ENCODE data around the gene SLC2A10.
A peak's percentile ranks its signal among the peaks of the same experiment; 100 is the strongest.

The SLC2A10 gene

GRCh38 chr20:46773680-46774079 lies 64.2 kb downstream of the SLC2A10 start:
- ATAC-seq (ENCODE audit: low read depth): no peak
- no peak overlapping the region for H3K4me3 ChIP-seq (ENCODE audit: severe bottlenecking)
- H3K36me3 ChIP-seq (ENCODE audit: low read depth): no peaks in the 10 kb centered on the region
- no peaks in the 10 kb centered on the region for H3K4me1 ChIP-seq (ENCODE audit: insufficient read depth, poor library complexity, severe bottlenecking)
- no peaks in the 10 kb centered on the region for H3K27me3 ChIP-seq (ENCODE audit: insufficient read depth, poor library complexity, severe bottlenecking)
- DNase-seq (ENCODE audit: low spot score): no peak
- no peak overlapping the region for H3K27ac ChIP-seq (ENCODE audit: poor library complexity, severe bottlenecking)
- H3K9me3 ChIP-seq (ENCODE audit: severe bottlenecking): no peaks in the 10 kb centered on the region
- TF ChIP-seq, protein P1, sequence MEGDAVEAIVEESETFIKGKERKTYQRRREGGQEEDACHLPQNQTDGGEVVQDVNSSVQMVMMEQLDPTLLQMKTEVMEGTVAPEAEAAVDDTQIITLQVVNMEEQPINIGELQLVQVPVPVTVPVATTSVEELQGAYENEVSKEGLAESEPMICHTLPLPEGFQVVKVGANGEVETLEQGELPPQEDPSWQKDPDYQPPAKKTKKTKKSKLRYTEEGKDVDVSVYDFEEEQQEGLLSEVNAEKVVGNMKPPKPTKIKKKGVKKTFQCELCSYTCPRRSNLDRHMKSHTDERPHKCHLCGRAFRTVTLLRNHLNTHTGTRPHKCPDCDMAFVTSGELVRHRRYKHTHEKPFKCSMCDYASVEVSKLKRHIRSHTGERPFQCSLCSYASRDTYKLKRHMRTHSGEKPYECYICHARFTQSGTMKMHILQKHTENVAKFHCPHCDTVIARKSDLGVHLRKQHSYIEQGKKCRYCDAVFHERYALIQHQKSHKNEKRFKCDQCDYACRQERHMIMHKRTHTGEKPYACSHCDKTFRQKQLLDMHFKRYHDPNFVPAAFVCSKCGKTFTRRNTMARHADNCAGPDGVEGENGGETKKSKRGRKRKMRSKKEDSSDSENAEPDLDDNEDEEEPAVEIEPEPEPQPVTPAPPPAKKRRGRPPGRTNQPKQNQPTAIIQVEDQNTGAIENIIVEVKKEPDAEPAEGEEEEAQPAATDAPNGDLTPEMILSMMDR (IDR thresholded peaks at IDR 0.05; ENCODE audit: poor library complexity, severe bottlenecking): no peak

DNA sequence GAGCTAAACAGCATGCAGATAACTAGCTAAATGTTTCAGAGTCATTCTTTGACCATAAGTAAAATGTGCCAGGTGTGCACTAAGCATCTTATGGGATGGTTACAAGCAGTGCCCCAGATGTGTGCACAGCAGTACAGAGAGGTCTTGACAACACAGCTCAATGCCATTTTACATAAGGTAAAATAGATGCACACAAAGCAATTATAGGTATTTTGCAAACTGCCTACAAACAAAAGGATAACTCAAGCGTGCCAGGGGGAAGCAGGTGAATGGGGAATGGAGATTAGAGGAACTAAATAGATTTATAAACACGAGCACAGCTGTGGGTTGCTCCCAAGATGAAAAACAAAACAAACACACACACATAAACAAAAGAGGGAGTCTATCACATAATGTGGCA lies 64.8 kb downstream of the SLC2A10 start:
- no peaks in the 10 kb centered on the region for H3K9me3 ChIP-seq (ENCODE audit: severe bottlenecking)
- TF ChIP-seq, protein P1 (IDR thresholded peaks at IDR 0.05; ENCODE audit: poor library complexity, severe bottlenecking): no peak
- no peak overlapping the region for H3K4me3 ChIP-seq (ENCODE audit: severe bottlenecking)
- H3K4me1 ChIP-seq (ENCODE audit: insufficient read depth, poor library complexity, severe bottlenecking): no peaks in the 10 kb centered on the region
- no peak for DNase-seq (ENCODE audit: low spot score)
- no peak overlapping the region for H3K27ac ChIP-seq (ENCODE audit: poor library complexity, severe bottlenecking)
- no peaks in the 10 kb centered on the region for H3K27me3 ChIP-seq (ENCODE audit: insufficient read depth, poor library complexity, severe bottlenecking)
- no peak for ATAC-seq (ENCODE audit: low read depth)
- H3K36me3 ChIP-seq (ENCODE audit: low read depth): no peaks in the 10 kb centered on the region

DNA sequence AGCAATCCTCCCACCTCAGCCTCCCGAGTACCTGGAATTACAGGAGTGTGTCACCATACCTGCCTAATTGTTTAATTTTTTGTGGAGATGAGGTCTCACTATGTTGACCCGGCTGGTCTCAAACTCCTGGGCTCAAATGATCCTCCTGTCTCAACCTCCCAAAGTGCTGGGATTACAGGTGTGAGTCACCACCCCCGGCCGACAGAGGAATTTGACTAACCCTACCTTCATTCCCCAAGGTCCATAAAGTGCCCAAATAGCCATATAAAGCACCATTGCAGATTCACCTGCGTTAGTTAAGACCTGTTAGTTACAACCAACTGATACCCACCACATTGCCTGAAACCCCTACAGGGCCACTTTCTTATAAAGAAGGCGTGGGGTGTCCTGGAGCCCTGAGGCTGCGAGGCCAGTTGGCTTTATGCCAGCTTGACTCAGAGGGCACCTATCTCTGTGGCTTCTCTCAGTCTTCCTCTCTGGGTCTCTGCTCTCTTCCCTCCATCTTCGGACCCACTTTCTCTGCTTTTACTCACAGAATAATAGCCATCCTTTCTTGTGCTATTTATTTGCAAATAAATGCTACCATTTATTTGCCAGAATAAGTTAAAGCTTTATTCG lies 65.6 kb downstream of the SLC2A10 start:
- peak; percentile 54 for ATAC-seq (ENCODE audit: low read depth)
- Histone ChIP-seq H3K9me3 (ENCODE audit: severe bottlenecking) (no peaks in the 10 kb centered on the region), H3K4me1 (ENCODE audit: insufficient read depth, poor library complexity, severe bottlenecking) (no peaks in the 10 kb centered on the region), H3K36me3 (ENCODE audit: low read depth) (no peaks in the 10 kb centered on the region), H3K27me3 (ENCODE audit: insufficient read depth, poor library complexity, severe bottlenecking) (no peaks in the 10 kb centered on the region), H3K4me3 (ENCODE audit: severe bottlenecking) (no peak overlapping the region), H3K27ac (ENCODE audit: poor library complexity, severe bottlenecking) (no peak overlapping the region)
- TF ChIP-seq, protein P1 (IDR thresholded peaks at IDR 0.05; ENCODE audit: poor library complexity, severe bottlenecking): no peak
- no peak for DNase-seq (ENCODE audit: low spot score)

DNA sequence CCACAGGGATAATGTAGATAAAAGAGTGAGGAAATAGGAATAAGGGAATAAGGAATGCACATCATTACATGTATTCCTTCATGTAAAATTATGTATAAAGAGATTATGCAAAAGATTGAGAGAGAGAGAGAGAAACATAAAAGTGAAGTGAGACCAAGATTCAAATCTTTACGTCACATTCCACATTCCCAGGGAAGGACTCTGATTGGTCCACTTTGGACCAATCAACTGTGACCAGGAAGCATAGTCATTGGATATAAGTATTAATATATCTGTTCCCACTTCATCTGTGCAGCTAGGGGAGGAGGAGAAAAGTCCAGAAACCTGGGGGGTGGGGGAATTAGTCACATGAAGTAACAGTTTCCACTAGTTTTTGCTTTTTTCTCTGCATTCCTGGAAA lies 66.4 kb downstream of the SLC2A10 start:
- DNase-seq (ENCODE audit: low spot score) (no peak), ATAC-seq (ENCODE audit: low read depth) (no peak)
- H3K36me3 ChIP-seq (ENCODE audit: low read depth): no peaks in the 10 kb centered on the region
- TF ChIP-seq, protein P1 (IDR thresholded peaks at IDR 0.05; ENCODE audit: poor library complexity, severe bottlenecking): no peak
- H3K4me3 ChIP-seq (ENCODE audit: severe bottlenecking): no peak overlapping the region
- H3K27me3 ChIP-seq (ENCODE audit: insufficient read depth, poor library complexity, severe bottlenecking): no peaks in the 10 kb centered on the region
- H3K4me1 ChIP-seq (ENCODE audit: insufficient read depth, poor library complexity, severe bottlenecking): no peaks in the 10 kb centered on the region
- no peaks in the 10 kb centered on the region for H3K9me3 ChIP-seq (ENCODE audit: severe bottlenecking)
- H3K27ac ChIP-seq (ENCODE audit: poor library complexity, severe bottlenecking): no peak overlapping the region

GRCh38 chr20:46777331-46777730 lies 67.9 kb downstream of the SLC2A10 start:
- Histone ChIP-seq H3K27me3 (ENCODE audit: insufficient read depth, poor library complexity, severe bottlenecking) (no peaks in the 10 kb centered on the region), H3K4me1 (ENCODE audit: insufficient read depth, poor library complexity, severe bottlenecking) (no peaks in the 10 kb centered on the region), H3K36me3 (ENCODE audit: low read depth) (no peaks in the 10 kb centered on the region), H3K9me3 (ENCODE audit: severe bottlenecking) (no peaks in the 10 kb centered on the region), H3K27ac (ENCODE audit: poor library complexity, severe bottlenecking) (no peak overlapping the region), H3K4me3 (ENCODE audit: severe bottlenecking) (no peak overlapping the region)
- no peak for ATAC-seq (ENCODE audit: low read depth)
- TF ChIP-seq, protein P1 (IDR thresholded peaks at IDR 0.05; ENCODE audit: poor library complexity, severe bottlenecking): no peak
- no peak for DNase-seq (ENCODE audit: low spot score)
